ENCODE results near the gene PDIA6. TPM values are rescaled to one million over a fixed set of nuclear protein-coding genes. Genes with fewer than 3 reads are reported as not detected.

The PDIA6 gene
- total RNA-seq, 2 donors from 2014 or later, result 402 to 408 TPM

- 90% methylated on average over 5 to 8 of the region's 8 CpGs for WGBS, 2 experiments (ENCODE audit: insufficient coverage in 1 of 2, insufficient read length in 1 of 2)
- Histone ChIP-seq H3K4me1 (ENCODE audit: control insufficient read depth, insufficient read depth, low read length) (peaks cover 3% of the 10 kb centered on the region), H3K9me3 (ENCODE audit: control insufficient read depth, low read length) (peaks cover 7% of the 10 kb centered on the region), H3K27me3 (ENCODE audit: control insufficient read depth, insufficient read depth, low read length, poor library complexity, severe bottlenecking) (no peaks in the 10 kb centered on the region), H3K9ac (ENCODE audit: extremely low read depth, low read length, poor library complexity, severe bottlenecking) (no peak overlapping the region), H3K27ac (ENCODE audit: low read depth, low read length) (no peak overlapping the region), H3K4me3 (ENCODE audit: low read length) (no peak overlapping the region), H3K36me3 (ENCODE audit: control insufficient read depth, insufficient read depth, low read length) (peaks cover 70% of the 10 kb centered on the region)
- Mint-ChIP-seq H3K27me3 (ENCODE audit: insufficient read depth) (no peaks in the 10 kb centered on the region), H3K4me1 (peaks cover 4% of the 10 kb centered on the region), H3K4me3 (no peak overlapping the region), H3K27ac (no peak overlapping the region), H3K36me3 (ENCODE audit: low read depth) (peaks cover 57% of the 10 kb centered on the region), H3K9me3 (no peaks in the 10 kb centered on the region)
- no peak for TF ChIP-seq CTCF (conservative IDR thresholded peaks at IDR 0.05)
- peak; percentile 39 for DNase-seq
Observed at GRCh38 chr2:10802657-10803056, 9.9 kb downstream of the PDIA6 start.

GRCh38 chr2:10800163-10800562, 12.4 kb downstream of the PDIA6 start:
- peaks cover 64% of the 10 kb centered on the region for H3K36me3 Mint-ChIP-seq (ENCODE audit: low read depth)
- peaks cover 4% of the 10 kb centered on the region for H3K4me1 Mint-ChIP-seq
- H3K27me3 ChIP-seq (ENCODE audit: control insufficient read depth, insufficient read depth, low read length, poor library complexity, severe bottlenecking), result no peaks in the 10 kb centered on the region
- peaks cover 3% of the 10 kb centered on the region for H3K4me1 ChIP-seq (ENCODE audit: control insufficient read depth, insufficient read depth, low read length)
- no peak overlapping the region for H3K4me3 ChIP-seq (ENCODE audit: low read length)
- H3K9ac ChIP-seq (ENCODE audit: extremely low read depth, low read length, poor library complexity, severe bottlenecking), result no peak overlapping the region
- no peak overlapping the region for H3K27ac ChIP-seq (ENCODE audit: low read depth, low read length)
- H3K4me3 Mint-ChIP-seq, result no peak overlapping the region
- H3K9me3 Mint-ChIP-seq, result no peaks in the 10 kb centered on the region
- H3K9me3 ChIP-seq (ENCODE audit: control insufficient read depth, low read length), result no peaks in the 10 kb centered on the region
- 94 to 100% methylated on average over 3 of the region's 4 CpGs for WGBS, 2 experiments (ENCODE audit: insufficient coverage in 1 of 2, insufficient read length in 1 of 2)
- no peak for DNase-seq
- no peaks in the 10 kb centered on the region for H3K27me3 Mint-ChIP-seq (ENCODE audit: insufficient read depth)
- H3K27ac Mint-ChIP-seq, result no peak overlapping the region
- peaks cover 77% of the 10 kb centered on the region for H3K36me3 ChIP-seq (ENCODE audit: control insufficient read depth, insufficient read depth, low read length)
- no peak for TF ChIP-seq CTCF (conservative IDR thresholded peaks at IDR 0.05)

- Histone ChIP-seq H3K4me1 (ENCODE audit: control insufficient read depth, insufficient read depth, low read length) (peaks cover 3% of the 10 kb centered on the region), H3K9me3 (ENCODE audit: control insufficient read depth, low read length) (no peaks in the 10 kb centered on the region), H3K27ac (ENCODE audit: low read depth, low read length) (no peak overlapping the region), H3K36me3 (ENCODE audit: control insufficient read depth, insufficient read depth, low read length) (peaks cover 88% of the 10 kb centered on the region), H3K9ac (ENCODE audit: extremely low read depth, low read length, poor library complexity, severe bottlenecking) (no peak overlapping the region), H3K27me3 (ENCODE audit: control insufficient read depth, insufficient read depth, low read length, poor library complexity, severe bottlenecking) (no peaks in the 10 kb centered on the region), H3K4me3 (ENCODE audit: low read length) (no peak overlapping the region)
- peaks cover 4% of the 10 kb centered on the region for H3K4me1 Mint-ChIP-seq
- 88 to 90% methylated on average over 4 to 8 of the region's 8 CpGs for WGBS, 2 experiments (ENCODE audit: insufficient coverage in 1 of 2, insufficient read length in 1 of 2)
- DNase-seq, result peak; percentile 83
- no peaks in the 10 kb centered on the region for H3K9me3 Mint-ChIP-seq
- no peak overlapping the region for H3K27ac Mint-ChIP-seq
- TF ChIP-seq CTCF (conservative IDR thresholded peaks at IDR 0.05), result peak; percentile 68
- no peak overlapping the region for H3K4me3 Mint-ChIP-seq
- H3K27me3 Mint-ChIP-seq (ENCODE audit: insufficient read depth), result no peaks in the 10 kb centered on the region
- H3K36me3 Mint-ChIP-seq (ENCODE audit: low read depth), result peaks cover 74% of the 10 kb centered on the region
Observed at GRCh38 chr2:10798783-10799182, 13.8 kb downstream of the PDIA6 start.

All from endodermal cell (in vitro differentiated cells).